ENCODE data around the gene TAF4.

The TAF4 gene

GRCh38 chr20:62097881-62098407 lies 32.3 kb upstream of the TAF4 start:
- no peak overlapping the region for H3K4me3 ChIP-seq (ENCODE audit: low read length)

DNA sequence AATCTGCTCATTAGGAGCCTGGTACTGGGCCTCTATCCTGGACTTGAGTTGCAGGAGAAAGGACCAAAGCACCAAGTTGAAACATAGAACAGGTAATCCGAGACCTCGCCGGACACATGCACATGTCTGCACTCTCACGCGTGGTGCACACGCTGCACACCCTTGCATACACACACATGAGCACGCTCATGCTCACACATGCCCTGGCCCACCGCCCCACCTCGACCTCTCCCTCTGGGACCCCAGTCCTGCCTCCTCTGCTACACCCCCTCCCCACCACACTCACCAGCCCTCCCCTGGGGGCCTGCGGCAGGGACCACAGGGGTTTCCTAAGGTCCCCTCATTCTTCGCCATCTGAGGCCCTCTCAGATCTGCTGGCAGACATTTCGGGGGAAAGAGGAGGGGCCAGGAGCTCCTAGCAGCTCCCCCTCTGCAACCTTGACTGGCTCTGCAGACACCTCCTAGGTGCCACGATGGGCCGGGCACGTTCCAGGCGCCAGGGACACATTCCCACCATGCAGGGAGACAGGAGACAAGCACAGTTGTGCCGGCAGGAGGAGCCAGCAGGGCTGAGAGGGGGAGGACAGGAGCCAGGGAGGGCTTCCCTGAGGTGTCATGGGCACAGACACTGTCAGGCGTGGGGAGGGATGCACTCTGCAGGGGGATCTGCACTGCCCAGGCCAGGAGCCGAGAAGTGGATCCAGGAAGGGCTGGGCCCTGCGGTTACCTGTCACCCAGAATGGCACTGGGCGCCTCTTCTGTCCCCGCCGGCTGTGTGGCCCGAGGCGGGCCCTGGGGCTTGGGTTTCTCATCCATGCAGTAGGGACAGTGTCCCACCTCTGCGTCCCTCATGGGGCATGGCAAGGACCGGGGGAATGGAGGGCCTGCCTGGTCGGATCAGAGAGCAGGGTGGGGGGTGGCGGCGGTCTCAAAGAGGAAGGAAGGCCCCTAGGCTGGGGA lies 31.0 kb upstream of the TAF4 start:
- H3K27me3 ChIP-seq (replicated peaks; ENCODE audit: insufficient read depth, low read length), result peaks cover 74% of the 10 kb centered on the region

More at GRCh38 chr20:62097881-62098407, 32.3 kb upstream of the TAF4 start:
- no peak overlapping the region for H3K27ac ChIP-seq (ENCODE audit: low read length)
- TF ChIP-seq EZH2 (optimal IDR thresholded peaks at IDR 0.05; ENCODE audit: low read depth, low read length) (no peak), CTCF (IDR thresholded peaks at IDR 0.05; ENCODE audit: low read length) (no peak), EZH2phosphoT487 (IDR thresholded peaks at IDR 0.05; ENCODE audit: low read length) (no peak)
- no peak for DNase-seq
- no peaks in the 10 kb centered on the region for H3F3A ChIP-seq (ENCODE audit: insufficient read depth, low read length)
- H2AFZ ChIP-seq (ENCODE audit: low read length), result no peak overlapping the region
- no peak overlapping the region for H3K4me2 ChIP-seq (ENCODE audit: low read depth, low read length)
- H4K20me1 ChIP-seq (ENCODE audit: insufficient read depth, low read length), result no peaks in the 10 kb centered on the region
- no peaks in the 10 kb centered on the region for H3K9me3 ChIP-seq (replicated peaks; ENCODE audit: insufficient read depth, low read length)
- no peak overlapping the region for H3K9ac ChIP-seq (ENCODE audit: low read length)
- peaks cover 74% of the 10 kb centered on the region for H3K27me3 ChIP-seq (replicated peaks; ENCODE audit: insufficient read depth, low read length)
- H3K36me3 ChIP-seq (replicated peaks; ENCODE audit: insufficient read depth, low read length), result no peaks in the 10 kb centered on the region
- no peaks in the 10 kb centered on the region for H3K9me2 ChIP-seq (replicated peaks; ENCODE audit: insufficient read depth, low read length)
- no peaks in the 10 kb centered on the region for H3K79me2 ChIP-seq (ENCODE audit: low read length)
- H3K4me1 ChIP-seq (ENCODE audit: low read length), result no peaks in the 10 kb centered on the region

DNA sequence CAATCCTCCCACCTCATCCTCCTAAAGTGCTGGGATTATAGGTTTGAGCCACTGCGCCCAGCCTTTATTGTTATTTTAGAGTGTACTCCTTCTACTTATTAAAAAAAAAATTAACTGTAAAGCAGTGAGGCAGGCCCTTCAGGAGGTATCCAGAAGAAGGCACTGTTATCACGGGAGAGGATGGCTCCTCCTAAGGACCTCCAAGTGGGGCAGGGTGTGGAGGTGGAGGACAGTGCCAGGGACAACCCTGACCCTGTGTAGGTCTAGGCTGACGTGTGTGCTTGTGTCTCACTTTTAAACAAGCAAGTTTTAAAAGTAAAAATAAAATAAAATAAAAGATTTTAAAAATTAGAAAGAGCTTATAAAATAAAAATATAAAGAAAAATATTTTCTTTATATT lies 23.7 kb upstream of the TAF4 start:
- DNase-seq, result no peak
- no peaks in the 10 kb centered on the region for H4K20me1 ChIP-seq (ENCODE audit: insufficient read depth, low read length)
- H3K27me3 ChIP-seq (replicated peaks; ENCODE audit: insufficient read depth, low read length), result peaks cover 79% of the 10 kb centered on the region
- H3K4me3 ChIP-seq (ENCODE audit: low read length), result no peak overlapping the region
- H3K4me2 ChIP-seq (ENCODE audit: low read depth, low read length), result no peak overlapping the region
- no peaks in the 10 kb centered on the region for H3F3A ChIP-seq (ENCODE audit: insufficient read depth, low read length)
- no peak overlapping the region for H3K9ac ChIP-seq (ENCODE audit: low read length)
- H3K79me2 ChIP-seq (ENCODE audit: low read length), result no peaks in the 10 kb centered on the region
- H3K9me3 ChIP-seq (replicated peaks; ENCODE audit: insufficient read depth, low read length), result no peaks in the 10 kb centered on the region
- no peak overlapping the region for H2AFZ ChIP-seq (ENCODE audit: low read length)
- H3K4me1 ChIP-seq (ENCODE audit: low read length), result no peaks in the 10 kb centered on the region
- no peak overlapping the region for H3K27ac ChIP-seq (ENCODE audit: low read length)
- H3K9me2 ChIP-seq (replicated peaks; ENCODE audit: insufficient read depth, low read length), result no peaks in the 10 kb centered on the region
- no peaks in the 10 kb centered on the region for H3K36me3 ChIP-seq (replicated peaks; ENCODE audit: insufficient read depth, low read length)
- TF ChIP-seq CTCF (IDR thresholded peaks at IDR 0.05; ENCODE audit: low read length) (no peak), EZH2 (optimal IDR thresholded peaks at IDR 0.05; ENCODE audit: low read depth, low read length) (no peak), EZH2phosphoT487 (IDR thresholded peaks at IDR 0.05; ENCODE audit: low read length) (no peak)

More for the DNA sequence above, 31.0 kb upstream of the TAF4 start:
- Histone ChIP-seq H3K9me3 (replicated peaks; ENCODE audit: insufficient read depth, low read length) (no peaks in the 10 kb centered on the region), H4K20me1 (ENCODE audit: insufficient read depth, low read length) (no peaks in the 10 kb centered on the region), H3K9me2 (replicated peaks; ENCODE audit: insufficient read depth, low read length) (no peaks in the 10 kb centered on the region), H3K36me3 (replicated peaks; ENCODE audit: insufficient read depth, low read length) (no peaks in the 10 kb centered on the region), H3K9ac (ENCODE audit: low read length) (no peak overlapping the region), H2AFZ (ENCODE audit: low read length) (no peak overlapping the region), H3K79me2 (ENCODE audit: low read length) (no peaks in the 10 kb centered on the region), H3K4me3 (ENCODE audit: low read length) (no peak overlapping the region), H3F3A (ENCODE audit: insufficient read depth, low read length) (no peaks in the 10 kb centered on the region), H3K4me1 (ENCODE audit: low read length) (no peaks in the 10 kb centered on the region), H3K27ac (ENCODE audit: low read length) (no peak overlapping the region), H3K4me2 (ENCODE audit: low read depth, low read length) (no peak overlapping the region)
- no peak for DNase-seq
- TF ChIP-seq EZH2 (optimal IDR thresholded peaks at IDR 0.05; ENCODE audit: low read depth, low read length), result no peak
- no peak for TF ChIP-seq CTCF (IDR thresholded peaks at IDR 0.05; ENCODE audit: low read length)
- no peak for TF ChIP-seq EZH2phosphoT487 (IDR thresholded peaks at IDR 0.05; ENCODE audit: low read length)
